ENCODE measurements around the gene PCNX4.

DNA sequence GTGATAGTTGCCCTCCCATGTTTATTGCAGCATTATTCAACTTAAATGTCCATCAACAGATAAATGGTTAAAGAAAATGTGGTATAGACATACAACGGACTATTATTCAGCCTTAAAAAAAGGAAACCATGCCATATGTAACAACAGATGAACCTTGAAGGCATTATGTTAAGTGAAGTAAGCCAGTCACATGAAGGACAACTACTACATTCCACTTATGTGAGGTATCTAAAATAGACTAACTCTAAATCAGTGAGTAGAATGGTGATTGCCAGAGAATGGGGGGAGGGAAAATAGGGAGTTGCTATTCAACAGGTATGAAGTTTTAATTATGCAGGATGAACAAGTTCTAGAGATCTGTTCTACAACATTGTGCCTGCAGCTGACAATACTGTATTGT lies 10.1 kb downstream of the PCNX4 start:
- no peak for TF ChIP-seq POLR2AphosphoS5 (IDR thresholded peaks at IDR 0.05; ENCODE audit: low read depth)
- TF ChIP-seq, protein P1, sequence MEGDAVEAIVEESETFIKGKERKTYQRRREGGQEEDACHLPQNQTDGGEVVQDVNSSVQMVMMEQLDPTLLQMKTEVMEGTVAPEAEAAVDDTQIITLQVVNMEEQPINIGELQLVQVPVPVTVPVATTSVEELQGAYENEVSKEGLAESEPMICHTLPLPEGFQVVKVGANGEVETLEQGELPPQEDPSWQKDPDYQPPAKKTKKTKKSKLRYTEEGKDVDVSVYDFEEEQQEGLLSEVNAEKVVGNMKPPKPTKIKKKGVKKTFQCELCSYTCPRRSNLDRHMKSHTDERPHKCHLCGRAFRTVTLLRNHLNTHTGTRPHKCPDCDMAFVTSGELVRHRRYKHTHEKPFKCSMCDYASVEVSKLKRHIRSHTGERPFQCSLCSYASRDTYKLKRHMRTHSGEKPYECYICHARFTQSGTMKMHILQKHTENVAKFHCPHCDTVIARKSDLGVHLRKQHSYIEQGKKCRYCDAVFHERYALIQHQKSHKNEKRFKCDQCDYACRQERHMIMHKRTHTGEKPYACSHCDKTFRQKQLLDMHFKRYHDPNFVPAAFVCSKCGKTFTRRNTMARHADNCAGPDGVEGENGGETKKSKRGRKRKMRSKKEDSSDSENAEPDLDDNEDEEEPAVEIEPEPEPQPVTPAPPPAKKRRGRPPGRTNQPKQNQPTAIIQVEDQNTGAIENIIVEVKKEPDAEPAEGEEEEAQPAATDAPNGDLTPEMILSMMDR (conservative IDR thresholded peaks at IDR 0.05; ENCODE audit: low read depth in 2 of 2), result no peak
- no peak for TF ChIP-seq EZH2 (IDR thresholded peaks at IDR 0.05; ENCODE audit: low read depth, unreplicated experiment)
- TF ChIP-seq, protein P2, sequence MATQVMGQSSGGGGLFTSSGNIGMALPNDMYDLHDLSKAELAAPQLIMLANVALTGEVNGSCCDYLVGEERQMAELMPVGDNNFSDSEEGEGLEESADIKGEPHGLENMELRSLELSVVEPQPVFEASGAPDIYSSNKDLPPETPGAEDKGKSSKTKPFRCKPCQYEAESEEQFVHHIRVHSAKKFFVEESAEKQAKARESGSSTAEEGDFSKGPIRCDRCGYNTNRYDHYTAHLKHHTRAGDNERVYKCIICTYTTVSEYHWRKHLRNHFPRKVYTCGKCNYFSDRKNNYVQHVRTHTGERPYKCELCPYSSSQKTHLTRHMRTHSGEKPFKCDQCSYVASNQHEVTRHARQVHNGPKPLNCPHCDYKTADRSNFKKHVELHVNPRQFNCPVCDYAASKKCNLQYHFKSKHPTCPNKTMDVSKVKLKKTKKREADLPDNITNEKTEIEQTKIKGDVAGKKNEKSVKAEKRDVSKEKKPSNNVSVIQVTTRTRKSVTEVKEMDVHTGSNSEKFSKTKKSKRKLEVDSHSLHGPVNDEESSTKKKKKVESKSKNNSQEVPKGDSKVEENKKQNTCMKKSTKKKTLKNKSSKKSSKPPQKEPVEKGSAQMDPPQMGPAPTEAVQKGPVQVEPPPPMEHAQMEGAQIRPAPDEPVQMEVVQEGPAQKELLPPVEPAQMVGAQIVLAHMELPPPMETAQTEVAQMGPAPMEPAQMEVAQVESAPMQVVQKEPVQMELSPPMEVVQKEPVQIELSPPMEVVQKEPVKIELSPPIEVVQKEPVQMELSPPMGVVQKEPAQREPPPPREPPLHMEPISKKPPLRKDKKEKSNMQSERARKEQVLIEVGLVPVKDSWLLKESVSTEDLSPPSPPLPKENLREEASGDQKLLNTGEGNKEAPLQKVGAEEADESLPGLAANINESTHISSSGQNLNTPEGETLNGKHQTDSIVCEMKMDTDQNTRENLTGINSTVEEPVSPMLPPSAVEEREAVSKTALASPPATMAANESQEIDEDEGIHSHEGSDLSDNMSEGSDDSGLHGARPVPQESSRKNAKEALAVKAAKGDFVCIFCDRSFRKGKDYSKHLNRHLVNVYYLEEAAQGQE (IDR thresholded peaks at IDR 0.05; ENCODE audit: unreplicated experiment), result no peak
- TF ChIP-seq STAT1 (IDR thresholded peaks at IDR 0.05; ENCODE audit: unreplicated experiment), result no peak
- no peak for TF ChIP-seq ZNF114 (CRISPR knock-in tag; IDR thresholded peaks at IDR 0.05)
- no peak for TF ChIP-seq NANOG (IDR thresholded peaks at IDR 0.05; ENCODE audit: borderline replicate concordance)
- TF ChIP-seq JUNB (IDR thresholded peaks at IDR 0.05; ENCODE audit: unreplicated experiment), result no peak
- TF ChIP-seq CREB1 (CRISPR knock-in tag; IDR thresholded peaks at IDR 0.05; ENCODE audit: low read depth), result no peak
- no peak for TF ChIP-seq EZH2phosphoT487 (IDR thresholded peaks at IDR 0.05; ENCODE audit: unreplicated experiment)
- no peak for TF ChIP-seq ZNF331 (CRISPR knock-in tag; IDR thresholded peaks at IDR 0.05; ENCODE audit: low read depth)
- TF ChIP-seq, protein P3, sequence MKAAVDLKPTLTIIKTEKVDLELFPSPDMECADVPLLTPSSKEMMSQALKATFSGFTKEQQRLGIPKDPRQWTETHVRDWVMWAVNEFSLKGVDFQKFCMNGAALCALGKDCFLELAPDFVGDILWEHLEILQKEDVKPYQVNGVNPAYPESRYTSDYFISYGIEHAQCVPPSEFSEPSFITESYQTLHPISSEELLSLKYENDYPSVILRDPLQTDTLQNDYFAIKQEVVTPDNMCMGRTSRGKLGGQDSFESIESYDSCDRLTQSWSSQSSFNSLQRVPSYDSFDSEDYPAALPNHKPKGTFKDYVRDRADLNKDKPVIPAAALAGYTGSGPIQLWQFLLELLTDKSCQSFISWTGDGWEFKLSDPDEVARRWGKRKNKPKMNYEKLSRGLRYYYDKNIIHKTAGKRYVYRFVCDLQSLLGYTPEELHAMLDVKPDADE (IDR thresholded peaks at IDR 0.05), result no peak
